K562 (cell line): Measurements from ENCODE around the gene HOXD4. TPM values are rescaled to one million over a fixed set of nuclear protein-coding genes. Genes with fewer than 3 reads are reported as not detected.

Experiments
- ATF3 ChIP-seq, 2 experiments: fragments of 450-650 bp in 1 of 2; sonication (generic) in 1 of 2; formaldehyde crosslinking in 1 of 2; IDR thresholded peaks in 1 of 2; conservative IDR thresholded peaks in 1 of 2; 2 replicates each; pipeline versions ENCODE4 v1.6.1 to v1.8.1; 2016 to 2023; ENCODE audit warnings: mild to moderate bottlenecking in 2 of 2, moderate library complexity in 2 of 2, inconsistent platforms in 1 of 2, missing genetic modification reagents in 1 of 2
- ATF4 ChIP-seq: fragments of 450-650 bp; formaldehyde crosslinking; IDR thresholded peaks from 2 replicates; pipeline ENCODE4 v1.4.0; 2022; ENCODE audit warnings: mild to moderate bottlenecking, moderate library complexity
- BCLAF1 ChIP-seq, 2 experiments: fragments of 450-650 bp in 1 of 2; IDR thresholded peaks; 2 replicates each; pipeline ENCODE4 v1.6.1; 2011 to 2017; ENCODE audit warnings: low read depth in 2 of 2, antibody characterized with exemption in 1 of 2, borderline replicate concordance in 1 of 2, low read length in 1 of 2, mild to moderate bottlenecking in 1 of 2, mixed read lengths in 1 of 2; ENCODE audit not compliant: control insufficient read depth in 1 of 2
- CEBPG ChIP-seq, 3 experiments: fragments of 200-800 bp in 1 of 3; sonication (Bioruptor generic) in 1 of 3; sonication (generic) in 1 of 3; formaldehyde crosslinking in 1 of 3; IDR thresholded peaks in 2 of 3; conservative IDR thresholded peaks in 1 of 3; 2 replicates each; pipeline versions ENCODE4 v1.6.1 to v1.8.0; 2016 to 2022; ENCODE audit warnings: missing compliant biosample characterization in 2 of 3, missing genetic modification characterization in 2 of 3, mild to moderate bottlenecking in 1 of 3, missing genetic modification reagents in 1 of 3
- CTCF ChIP-seq, 3 experiments: IDR thresholded peaks in 2 of 3; conservative IDR thresholded peaks in 1 of 3; 2 replicates each; pipeline ENCODE4 v1.5.1; 2011 to 2012; ENCODE audit warnings: low read length in 3 of 3, mild to moderate bottlenecking in 3 of 3, control low read depth in 2 of 3, improper control_type of control experiment in 1 of 3, inconsistent platforms in 1 of 3, low read depth in 1 of 3, mixed read lengths in 1 of 3, moderate library complexity in 1 of 3; ENCODE audit not compliant: insufficient read depth in 2 of 3
- HNRNPK ChIP-seq: fragments of 200-400 bp; formaldehyde crosslinking; IDR thresholded peaks from one replicate; pipeline ENCODE4 v1.6.1; 2018; ENCODE audit warnings: mild to moderate bottlenecking, low read depth, low read length; ENCODE audit not compliant: poor library complexity, severe bottlenecking
- ILF3 ChIP-seq: fragments of 450-650 bp; IDR thresholded peaks from 2 replicates; pipeline ENCODE4 v1.6.1; 2018; ENCODE audit warnings: antibody characterized with exemption, mild to moderate bottlenecking, moderate library complexity, borderline replicate concordance
- NFYB ChIP-seq: IDR thresholded peaks from 2 replicates; pipeline ENCODE4 v1.6.1; 2011; ENCODE audit warnings: mild to moderate bottlenecking, moderate library complexity; ENCODE audit not compliant: insufficient read length; ENCODE audit errors: extremely low read depth
- PYGO2 ChIP-seq: fragments of 450-650 bp; IDR thresholded peaks from 2 replicates; pipeline ENCODE4 v1.6.1; 2016; ENCODE audit warnings: mild to moderate bottlenecking, missing genetic modification characterization, moderate library complexity, missing compliant biosample characterization
- RBM39 ChIP-seq: fragments of 200-400 bp; formaldehyde crosslinking; optimal IDR thresholded peaks from 2 replicates; pipeline ENCODE3; 2018; ENCODE audit warnings: low read depth, low read length
- SAFB2 ChIP-seq: fragments of 200-400 bp; formaldehyde crosslinking; IDR thresholded peaks from 2 replicates; pipeline ENCODE4 v1.6.1; 2018; ENCODE audit warnings: borderline replicate concordance, low read length, low read depth, moderate library complexity; ENCODE audit not compliant: severe bottlenecking
- SMAD1 ChIP-seq: fragments of 150-350 bp; IDR thresholded peaks from 2 replicates; pipeline ENCODE4 v1.6.1; 2014; ENCODE audit warnings: low read length, low read depth; ENCODE audit not compliant: partially characterized antibody
- TCF15 ChIP-seq: fragments of 250-450 bp; sonication (Bioruptor Pico); IDR thresholded peaks from 2 replicates; pipeline ENCODE4 v1.8.0; 2022; ENCODE audit warnings: moderate library complexity, mild to moderate bottlenecking, inconsistent platforms
- ZNF324 ChIP-seq: fragments of 250-450 bp; sonication (Bioruptor Pico); IDR thresholded peaks from 2 replicates; pipeline ENCODE4 v1.4.0; 2020; ENCODE audit warnings: mild to moderate bottlenecking
- ZNF384 ChIP-seq: IDR thresholded peaks from 2 replicates; pipeline ENCODE4 v1.6.1; 2012; ENCODE audit warnings: low read depth, low read length, improper control_type of control experiment
- ZNF696 ChIP-seq: fragments of 250-450 bp; sonication (Bioruptor Pico); conservative IDR thresholded peaks from 2 replicates; pipeline ENCODE4 v1.4.0; 2020; ENCODE audit warnings: mild to moderate bottlenecking, moderate library complexity
- ZNF717 ChIP-seq: fragments of 250-450 bp; sonication (Bioruptor Pico); IDR thresholded peaks from 2 replicates; pipeline ENCODE4 v1.5.0; 2021
- polyA plus RNA-seq, 8 experiments: library from polyadenylated mRNA; depleted of rRNA in 4 of 8; stranded (reverse) in 5 of 8; unstranded in 3 of 8; fragments of >200 nt; fragmentation: Nextera tagmentation in 2 of 8; fragmentation: Illumina TruSeq in 1 of 8; extraction: Ambion mirVana in 2 of 8; extraction: Trizol in 1 of 8; gene quantifications; 2 replicates each; pipeline versions ENCODE4 v1.2.1 to v1.2.3, GENCODE V29; 2011 to 2014; ENCODE audit warnings: inconsistent platforms in 1 of 8, missing spikeins in 1 of 8
- total RNA-seq, 7 experiments: library from RNA; depleted of rRNA in 6 of 7; stranded (reverse); fragments of >200 nt in 6 of 7; fragmentation: Illumina TruSeq in 2 of 7; extraction: Trizol in 2 of 7; gene quantifications; 2 replicates each; pipeline versions ENCODE4 v1.2.1 to v1.2.3, GENCODE V29; 2011 to 2021; ENCODE audit warnings: low replicate concordance in 1 of 7

The HOXD4 gene
- total and polyA plus RNA-seq, 9 of the 15 experiments (the other 6 are each of a cell fraction or from before 2014, with no cell fraction given): not detected

GRCh38 chr2:176135035-176135440, 16.3 kb upstream of the HOXD4 start (continued):
- TF ChIP-seq BCLAF1 (IDR thresholded peaks at IDR 0.05; ENCODE audit: borderline replicate concordance in 1 of 2, control insufficient read depth in 1 of 2, low read depth in 2 of 2, low read length in 1 of 2) (no peak), TCF15 (CRISPR knock-in tag) (no peak), ZNF717 (no peak), ZNF324 (no peak), SMAD1 (no peak), ATF3 (IDR thresholded peaks at IDR 0.05) (peak; percentile 17; the same call in 1 of the 2 replicates), ATF3 (CRISPR knock-in tag; conservative IDR thresholded peaks at IDR 0.05) (no peak), HNRNPK (no peak), ZNF696 (CRISPR knock-in tag) (no peak), ILF3 (no peak), RBM39 (no peak), SAFB2 (no peak), NFYB (no peak), CTCF (IDR thresholded peaks at IDR 0.05 in 2 of 3, conservative IDR thresholded peaks at IDR 0.05 in 1 of 3; ENCODE audit: insufficient read depth in 2 of 3, low read depth in 1 of 3, low read length in 3 of 3) (0 out of 6 replicates have a peak, but pooled peaks of 1 of the 3 experiments have one; percentile 14), ATF4 (CRISPR knock-in tag) (0 out of 2 replicates have a peak, but pooled peaks have one; percentile 18), PYGO2 (no peak), CEBPG (CRISPR knock-in tag; IDR thresholded peaks at IDR 0.05) (no peak), CEBPG (tag; conservative IDR thresholded peaks at IDR 0.05 in 1 of 2, IDR thresholded peaks at IDR 0.05 in 1 of 2) (peak in 1 of 2 experiments; percentile 79; a peak in 2 of 4 replicates), ZNF384 (no peak)
